ENCODE measurements around the gene YIPF1.
"Not testable (repeated sequence)": the region's sequence is repeated elsewhere in the genome, so short reads cannot be mapped to it uniquely, and the experiment has no call there.

The YIPF1 gene

DNA sequence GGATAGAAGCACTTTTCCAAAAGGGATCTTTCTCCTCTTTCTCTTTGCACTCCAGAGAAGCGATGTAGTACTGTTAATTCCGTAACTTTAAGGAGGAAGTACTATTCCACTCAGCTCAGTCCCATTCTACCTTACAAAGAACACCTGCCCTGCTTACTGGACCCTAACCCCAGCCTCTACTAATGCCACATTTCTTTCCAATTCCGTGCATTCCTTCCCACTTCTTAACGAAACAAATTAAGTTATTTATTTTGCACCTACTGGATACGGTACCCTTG is 52.0 kb downstream of the YIPF1 start:
- DNase-seq = peak; percentile 62

- no peak for DNase-seq
These were observed 54.1 kb downstream of the YIPF1 start for GRCh38 chr1:53835491-53835890.

GRCh38 chr1:53834776-53835175 is 54.8 kb downstream of the YIPF1 start:
- DNase-seq = no peak

DNA sequence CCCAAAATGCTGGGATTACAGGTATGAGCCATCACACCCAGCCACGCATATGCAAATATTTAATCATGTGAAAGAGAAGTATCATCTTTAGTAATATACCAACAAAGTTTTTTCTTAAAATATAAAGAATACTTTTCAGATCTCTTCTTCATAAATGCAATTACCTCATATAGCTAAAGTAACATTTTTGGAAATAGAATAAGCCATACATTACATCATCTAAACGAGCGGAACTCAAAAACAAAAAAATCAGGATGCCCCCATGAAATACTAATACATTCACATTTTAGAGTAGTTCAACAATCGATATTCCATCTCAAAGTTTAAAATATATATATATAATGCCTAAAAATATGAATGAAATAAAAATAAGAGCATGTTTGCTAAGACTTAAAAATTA is 56.2 kb downstream of the YIPF1 start:
- DNase-seq = no peak

DNA sequence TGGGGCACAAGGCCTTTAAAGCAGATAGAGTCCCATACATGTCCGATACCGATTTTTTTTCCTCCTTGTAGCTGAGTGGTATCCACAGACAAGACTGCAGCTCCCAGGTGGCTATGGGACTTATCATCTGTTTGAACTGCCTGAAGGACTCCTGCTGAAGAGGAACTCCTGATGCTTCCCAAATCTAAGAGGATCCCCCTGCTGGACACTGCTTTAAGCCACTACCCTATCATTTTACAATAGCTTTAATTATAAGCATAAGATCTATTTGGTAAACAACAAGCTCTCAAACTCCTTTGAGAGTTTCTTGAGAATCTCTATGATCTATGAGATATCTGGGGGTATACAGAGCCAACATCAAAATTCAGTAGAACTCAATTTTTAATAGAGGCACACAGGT is 63.2 kb downstream of the YIPF1 start:
- DNase-seq = peak; percentile 8

DNA sequence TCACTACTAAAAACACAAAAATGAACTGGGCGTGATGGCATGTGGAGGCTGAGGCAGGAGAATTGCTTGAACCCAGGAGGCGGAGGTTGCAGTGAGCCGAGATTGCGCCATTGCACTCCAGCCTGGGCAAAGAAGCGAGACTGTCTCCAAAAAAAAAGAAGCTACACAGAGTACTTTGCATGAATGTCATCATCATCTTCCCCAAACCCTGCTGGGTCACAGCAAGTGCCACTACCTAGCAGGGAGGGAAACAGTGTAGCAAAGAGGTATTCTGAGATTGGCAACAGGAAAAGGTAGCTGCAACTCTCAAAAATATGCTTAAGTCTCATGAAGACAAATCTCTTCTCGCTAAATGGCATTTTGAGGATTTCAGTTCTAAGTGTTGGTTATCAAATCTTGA is 64.3 kb downstream of the YIPF1 start:
- DNase-seq = no peak

DNA sequence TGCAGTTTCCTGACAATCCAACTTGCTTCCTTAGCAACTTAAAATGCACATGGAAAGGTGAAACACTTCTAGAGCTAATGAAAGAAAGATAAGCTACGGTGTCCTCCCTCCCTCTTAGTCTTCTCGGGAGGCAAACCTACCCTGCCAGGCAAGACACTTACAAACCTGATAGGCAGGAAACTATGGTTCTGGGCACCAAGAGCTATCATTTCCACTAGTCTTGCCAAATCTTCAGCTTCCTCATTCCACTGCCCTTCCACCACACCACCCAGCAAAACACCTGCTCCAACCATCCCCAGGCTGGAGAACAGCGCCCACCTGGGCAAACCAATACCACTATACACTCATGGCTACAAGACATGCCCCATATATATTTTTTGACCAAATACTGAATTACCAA is 66.7 kb downstream of the YIPF1 start:
- no peak for DNase-seq

- no peak for DNase-seq
These were observed 68.2 kb downstream of the YIPF1 start for GRCh38 chr1:53821380-53821779.

GRCh38 chr1:53819387-53819786 is 70.2 kb downstream of the YIPF1 start:
- DNase-seq = no peak

DNA sequence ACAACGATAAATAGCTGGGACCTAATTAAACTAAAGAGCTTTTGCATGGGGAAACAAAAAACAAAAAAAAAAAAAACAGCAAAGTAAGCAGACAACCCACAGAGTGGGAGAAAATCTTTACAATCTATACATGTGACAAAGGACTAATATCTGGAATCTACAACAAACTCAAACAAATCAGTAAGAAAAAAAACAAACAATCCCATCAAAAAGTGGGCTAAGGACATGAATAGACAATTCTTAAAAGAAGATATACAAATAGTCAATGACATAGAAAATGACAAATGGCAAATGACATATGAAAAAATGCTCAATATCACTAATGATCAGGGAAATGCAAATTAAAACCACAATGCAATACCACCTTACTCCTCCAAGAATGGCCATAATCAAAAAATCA is 73.0 kb downstream of the YIPF1 start:
- not testable (repeated sequence) for DNase-seq

- DNase-seq = peak; percentile 27
These were observed 74.1 kb downstream of the YIPF1 start for GRCh38 chr1:53815484-53815883.

DNA sequence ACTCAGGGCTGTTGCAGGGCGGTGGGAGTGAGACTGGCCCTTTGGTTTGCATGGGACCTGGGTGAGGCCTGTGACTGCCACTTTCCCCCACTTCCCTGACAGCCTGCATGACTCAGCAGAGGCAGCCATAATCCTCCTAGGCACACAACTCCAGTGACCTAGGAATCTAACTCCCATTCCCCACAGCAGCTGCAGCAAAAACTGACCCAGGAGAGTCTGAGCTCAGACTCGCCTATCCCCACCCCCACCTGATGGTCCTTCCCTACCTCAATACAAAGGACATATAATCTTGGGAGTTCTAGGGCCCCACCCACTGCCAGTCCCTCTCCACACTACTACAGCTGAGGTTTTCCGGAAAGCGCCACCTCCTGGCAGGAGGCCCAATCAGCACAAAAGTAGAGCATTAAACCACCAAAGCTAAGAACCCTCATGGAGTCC is 78.2 kb downstream of the YIPF1 start:
- peak; percentile 81 for DNase-seq

DNA sequence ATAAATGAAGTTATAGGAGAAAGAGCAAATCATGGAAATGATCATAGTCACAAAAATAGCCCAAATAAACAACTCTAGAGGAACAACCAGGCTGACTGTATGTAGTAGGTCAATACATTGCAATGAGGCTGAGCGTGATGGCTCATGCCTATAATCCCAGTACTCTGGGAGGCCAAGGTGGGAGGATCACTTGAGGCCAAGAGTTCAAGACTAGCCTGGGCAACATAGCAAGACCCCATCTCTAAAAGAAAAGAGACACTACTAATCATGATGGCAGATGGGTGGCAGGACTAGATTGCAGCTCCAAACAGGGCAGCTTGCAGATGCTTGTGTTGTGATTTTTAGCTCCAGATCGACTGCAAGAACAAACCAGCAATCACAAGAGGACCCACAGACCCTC is 79.1 kb downstream of the YIPF1 start:
- no peak for DNase-seq

DNA sequence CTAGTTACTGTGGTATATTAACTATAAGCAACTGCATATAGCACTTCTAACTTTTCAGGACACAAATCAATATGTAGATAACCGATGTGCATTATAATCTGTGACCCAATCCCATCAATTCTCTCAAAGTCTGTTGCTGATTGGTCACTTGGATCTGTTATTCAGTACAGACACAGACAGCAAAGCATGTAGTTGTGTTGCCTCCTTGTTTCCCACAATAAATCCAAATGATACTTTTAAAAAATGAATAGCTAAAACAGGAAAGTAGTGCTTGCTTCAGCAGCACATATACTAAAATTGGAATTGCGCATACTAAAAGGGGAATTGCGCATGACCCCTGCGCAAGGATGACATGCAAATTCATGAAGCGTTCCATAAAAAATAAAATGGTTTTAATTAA is 79.6 kb downstream of the YIPF1 start:
- no peak for DNase-seq

GRCh38 chr1:53807916-53808315 is 81.7 kb downstream of the YIPF1 start:
- no peak for DNase-seq

GRCh38 chr1:53804791-53805505 is 84.6 kb downstream of the YIPF1 start:
- no peak for DNase-seq

DNA sequence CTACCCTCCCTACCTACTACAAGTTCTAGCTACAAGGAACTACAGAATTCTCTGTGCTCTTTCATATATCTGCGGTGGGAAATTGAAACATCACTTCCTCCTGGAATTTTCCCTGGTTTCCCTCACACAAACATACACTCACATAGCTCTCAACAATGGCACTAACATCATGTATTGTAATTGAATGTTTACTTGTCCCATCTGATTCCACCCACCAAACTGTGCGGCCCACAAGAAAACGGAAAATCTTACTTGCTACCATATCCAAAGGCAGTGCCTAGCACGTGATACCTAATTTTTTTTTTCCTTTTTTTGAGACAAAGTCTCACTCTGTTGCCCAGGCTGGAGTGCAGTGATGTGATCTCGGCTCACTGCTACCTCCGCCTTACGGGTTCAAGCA is 85.4 kb downstream of the YIPF1 start:
- DNase-seq = no peak
